IMR-90 (cell line): ENCODE results near the gene CSNK1G2. TPM values are rescaled to one million over a fixed set of nuclear protein-coding genes. Genes with fewer than 3 reads are reported as not detected.

Source experiments
- ATAC-seq: fragments of 200-7000 bp; cut with Tn5 transposase; 2 replicates; pipeline ENCODE4 v1.9.1; 2020; ENCODE audit warnings: low read depth, mild to moderate bottlenecking, moderate library complexity
- BruUV-seq: library from RNA; stranded (reverse); fragments of 400-500 nt; replicated peaks from 2 replicates; lab custom pipeline; 2021; lab: Mats Ljungman, UMichigan
- CTCF ChIA-PET: fragments of 300-600 bp; formaldehyde crosslinking; extraction: SDS; loops from one replicate; lab custom pipeline; 2021; ENCODE audit warnings: antibody characterized with exemption; lab: Yijun Ruan, JAX
- POLR2A ChIA-PET: fragments of 300-600 bp; sonication (Branson Sonifier 250); formaldehyde crosslinking; loops from one replicate; lab custom pipeline; 2022; ENCODE audit warnings: antibody characterized with exemption; ENCODE audit not compliant: unreplicated experiment; lab: Charles Lee
- DNase-seq: peaks from one replicate; pipeline ENCODE4 v3.0.0; 2013
- H2AFZ ChIP-seq: replicated peaks from 2 replicates; pipeline ENCODE3; 2013; ENCODE audit warnings: low read length, mild to moderate bottlenecking; ENCODE audit not compliant: poor library complexity
- H2AK5ac ChIP-seq: 2 replicates; pipeline ENCODE4 v1.6.1; 2013; ENCODE audit warnings: low read depth, low read length, inconsistent platforms
- H2AK9ac ChIP-seq: replicated peaks from 2 replicates; pipeline ENCODE3; 2013; ENCODE audit warnings: mild to moderate bottlenecking, low read depth, low read length, moderate library complexity; ENCODE audit not compliant: poor library complexity
- H2BK120ac ChIP-seq: 2 replicates; pipeline ENCODE4 v1.6.1; 2013; ENCODE audit warnings: low read depth, low read length, inconsistent platforms
- H2BK15ac ChIP-seq: 3 replicates; pipeline ENCODE4 v1.6.1; 2013; ENCODE audit warnings: low read depth, low read length, inconsistent platforms
- H2BK20ac ChIP-seq: 2 replicates; pipeline ENCODE4 v1.6.1; 2013; ENCODE audit warnings: low read depth, mild to moderate bottlenecking, inconsistent platforms, low read length, moderate library complexity
- H2BK5ac ChIP-seq: 2 replicates; pipeline ENCODE4 v1.6.1; 2013; ENCODE audit warnings: mild to moderate bottlenecking, low read depth, low read length, inconsistent platforms; ENCODE audit not compliant: poor library complexity, severe bottlenecking
- H3K14ac ChIP-seq: replicated peaks from 2 replicates; pipeline ENCODE4 v1.6.1; 2013; ENCODE audit warnings: low read depth, low read length, inconsistent platforms
- H3K18ac ChIP-seq: 2 replicates; pipeline ENCODE4 v1.6.1; 2013; ENCODE audit warnings: low read depth, low read length, control low read depth
- H3K23ac ChIP-seq: 2 replicates; pipeline ENCODE4 v1.6.1; 2013; ENCODE audit warnings: low read depth, low read length, inconsistent platforms
- H3K27ac ChIP-seq: 2 replicates; pipeline ENCODE4 v1.5.1; 2013; ENCODE audit warnings: mild to moderate bottlenecking, control low read depth, low read length; ENCODE audit not compliant: insufficient read depth
- H3K27me3 ChIP-seq: 2 replicates; pipeline ENCODE4 v1.6.1; 2013; ENCODE audit warnings: low read length; ENCODE audit not compliant: control insufficient read depth, insufficient read depth
- H3K36me3 ChIP-seq: 2 replicates; pipeline ENCODE4 v1.6.1; 2013; ENCODE audit warnings: low read length, mixed read lengths; ENCODE audit not compliant: control insufficient read depth, insufficient read depth
- H3K4ac ChIP-seq: 2 replicates; pipeline ENCODE4 v1.6.1; 2013; ENCODE audit warnings: low read depth, low read length, inconsistent platforms
- H3K4me1 ChIP-seq: 2 replicates; pipeline ENCODE4 v1.6.1; 2013; ENCODE audit warnings: low read length, mixed read lengths; ENCODE audit not compliant: control insufficient read depth, insufficient read depth
- H3K4me2 ChIP-seq: 2 replicates; pipeline ENCODE4 v1.6.1; 2013; ENCODE audit warnings: low read depth, mild to moderate bottlenecking, control low read depth, low read length, moderate library complexity
- H3K4me3 ChIP-seq: 2 replicates; pipeline ENCODE4 v1.5.1; 2013; ENCODE audit warnings: low read depth, mild to moderate bottlenecking, control low read depth, low read length, moderate library complexity; ENCODE audit not compliant: insufficient read depth
- H3K56ac ChIP-seq: 2 replicates; pipeline ENCODE4 v1.6.1; 2013; ENCODE audit warnings: low read length, inconsistent platforms; ENCODE audit not compliant: insufficient read depth; ENCODE audit errors: extremely low read depth
- H3K79me1 ChIP-seq, 2 experiments: 2 replicates each; pipeline ENCODE4 v1.6.1; 2013; ENCODE audit warnings: low read length in 2 of 2, inconsistent platforms in 1 of 2, low read depth in 1 of 2
- H3K9ac ChIP-seq: 2 replicates; pipeline ENCODE4 v1.6.1; 2013; ENCODE audit warnings: low read depth, low read length, control low read depth
- H3K9me1 ChIP-seq: 2 replicates; pipeline ENCODE4 v1.6.1; 2013; ENCODE audit warnings: low read length, inconsistent platforms; ENCODE audit not compliant: insufficient read depth
- H3K9me3 ChIP-seq: 2 replicates; pipeline ENCODE4 v1.6.1; 2013; ENCODE audit warnings: low read length; ENCODE audit not compliant: control insufficient read depth, insufficient read depth
- H4K20me1 ChIP-seq: 2 replicates; pipeline ENCODE4 v1.6.1; 2013; ENCODE audit warnings: low read length, inconsistent platforms; ENCODE audit not compliant: insufficient read depth
- H4K5ac ChIP-seq: 2 replicates; pipeline ENCODE4 v1.6.1; 2013; ENCODE audit warnings: mild to moderate bottlenecking, low read depth, low read length, control low read depth
- H4K8ac ChIP-seq, 2 experiments: 2 replicates each; pipeline ENCODE4 v1.6.1; 2013; ENCODE audit warnings: low read depth in 2 of 2, low read length in 2 of 2, control low read depth in 1 of 2, inconsistent platforms in 1 of 2
- H4K91ac ChIP-seq: 2 replicates; pipeline ENCODE4 v1.6.1; 2013; ENCODE audit warnings: low read depth, low read length, inconsistent platforms; ENCODE audit not compliant: insufficient read depth
- CEBPB ChIP-seq: IDR thresholded peaks from 2 replicates; pipeline ENCODE4 v1.6.1; 2012; ENCODE audit warnings: low read depth, low read length, improper control_type of control experiment
- FOS ChIP-seq: fragments of 150-350 bp; IDR thresholded peaks from 2 replicates; pipeline ENCODE4 v1.6.1; 2016; ENCODE audit warnings: low read depth, low read length
- MAFK ChIP-seq: IDR thresholded peaks from 2 replicates; pipeline ENCODE4 v1.6.1; 2012; ENCODE audit warnings: low read depth, low read length, improper control_type of control experiment
- NFE2L2 ChIP-seq: fragments of 150-350 bp; IDR thresholded peaks from 2 replicates; pipeline ENCODE4 v1.6.1; 2016; ENCODE audit warnings: low read depth, mild to moderate bottlenecking, low read length
- POLR2A ChIP-seq: IDR thresholded peaks from 2 replicates; pipeline ENCODE4 v1.6.1; 2012; ENCODE audit warnings: mild to moderate bottlenecking, low read depth, low read length
- RFX5 ChIP-seq: IDR thresholded peaks from 2 replicates; pipeline ENCODE4 v1.8.0; 2012; ENCODE audit warnings: low read depth, mild to moderate bottlenecking, low read length, moderate library complexity
- WGBS, 2 experiments: methylation state at CpG; one replicate each; pipeline versions ENCODE4 v1.1.5 to v1.1.7; 2013; ENCODE audit warnings: missing lambda C conversion rate in 2 of 2; ENCODE audit not compliant: insufficient read length in 1 of 2; ENCODE audit errors: extremely low coverage in 2 of 2; 5-methylcytosine and 5-hydroxymethylcytosine counted together
- dilution Hi-C: fragments of 300-500 bp; cut with HindIII; formaldehyde crosslinking; loops from one replicate; pipeline ENCODE4 v1.14.3; 2018; ENCODE audit warnings: low sequenced_read_pairs; ENCODE audit not compliant: unreplicated experiment
- in situ Hi-C: fragments of 300-500 bp; cut with MboI; formaldehyde crosslinking; loops from 3 replicates; pipeline ENCODE4 v1.14.3; 2019; ENCODE audit warnings: low sequenced_read_pairs, inconsistent platforms, mixed read lengths
- intact Hi-C: fragments of 100-400 bp; cut with micrococcal nuclease; formaldehyde crosslinking; loops from 2 replicates; pipeline ENCODE4 v1.10.0; 2022
- polyA plus RNA-seq, 3 experiments: library from polyadenylated mRNA; depleted of rRNA; stranded (reverse); fragments of >200 nt; gene quantifications; 2 replicates each; pipeline ENCODE4 v1.2.3, GENCODE V29; 2012; ENCODE audit warnings: low replicate concordance in 1 of 3
- total RNA-seq: library from RNA; depleted of rRNA; stranded (reverse); fragments of >200 nt; gene quantifications from 2 replicates; pipeline ENCODE4 v1.2.3, GENCODE V29; 2012
- TF ChIP-seq, protein P1 (sequence below): fragments of 150-350 bp; IDR thresholded peaks from 2 replicates; pipeline ENCODE4 v1.6.1; 2017; ENCODE audit warnings: mild to moderate bottlenecking, antibody characterized with exemption, low read length, low read depth
- TF ChIP-seq, protein P2 (sequence below): conservative IDR thresholded peaks from 2 replicates; pipeline ENCODE4 v1.5.1; 2012; ENCODE audit warnings: mild to moderate bottlenecking, low read depth, low read length, improper control_type of control experiment

The CSNK1G2 gene
- total and polyA plus RNA-seq, 2 of the 4 experiments (the other 2 are of a cell fraction) = 38.0 to 96.3 TPM

DNA sequence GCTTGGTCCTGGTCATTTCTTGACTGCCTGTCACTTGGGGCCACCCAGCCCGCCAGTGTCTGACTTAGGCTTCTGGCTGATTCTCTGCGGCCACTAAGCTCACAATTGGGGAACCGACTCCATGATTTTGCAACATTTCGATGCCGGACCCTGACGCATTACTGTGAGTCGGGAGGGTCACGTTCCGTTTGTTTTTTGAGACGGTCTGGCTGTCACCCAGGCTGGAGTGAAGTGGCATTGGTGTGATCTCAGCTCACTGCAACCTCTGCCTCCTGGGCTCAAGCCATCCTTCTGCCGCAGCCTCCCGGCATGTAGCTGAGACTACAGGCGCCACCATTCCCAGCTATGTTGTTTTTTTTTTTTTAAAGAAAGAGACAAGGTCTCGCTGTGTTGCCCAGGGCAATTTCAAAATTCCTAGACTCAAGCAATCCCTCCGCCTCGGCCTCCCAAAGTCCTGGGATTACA, 39.0 kb upstream of the CSNK1G2 start:
- peaks cover 8 to 17% of the 10 kb centered on the region in 2 experiments for H3K79me1 ChIP-seq
- ChIA-PET POLR2A (no interaction called here), CTCF (no interaction called here)
- H3K4me1 ChIP-seq = peaks cover 8% of the 10 kb centered on the region
- intact Hi-C loops (no loop called here), in situ Hi-C loops (no loop called here), dilution Hi-C loops (no loop called here)
- no peak overlapping the region for H3K27ac ChIP-seq
- BruUV-seq = no TSS peak
- peaks cover 2% of the 10 kb centered on the region; the same call in 1 of the 2 replicates for H4K20me1 ChIP-seq
- H2BK5ac ChIP-seq = no peak overlapping the region
- H3K56ac ChIP-seq = no peak overlapping the region
- H2AK5ac ChIP-seq = no peak overlapping the region
- no peak overlapping the region for H2BK120ac ChIP-seq
- no peak overlapping the region for H3K14ac ChIP-seq
- no peaks in the 10 kb centered on the region for H3K36me3 ChIP-seq
- H2AK9ac ChIP-seq = no peak overlapping the region
- H2AFZ ChIP-seq = peak overlapping the region; percentile 12
- H3K9me1 ChIP-seq = peaks cover 11% of the 10 kb centered on the region; the same call in 1 of the 2 replicates
- H3K9ac ChIP-seq = no peak overlapping the region
- H3K9me3 ChIP-seq = no peaks in the 10 kb centered on the region
- no peaks in the 10 kb centered on the region for H3K27me3 ChIP-seq
- no peak overlapping the region for H3K4ac ChIP-seq
- H4K8ac ChIP-seq = no peak overlapping the region
- no peak overlapping the region for H3K18ac ChIP-seq
- no peak overlapping the region for H4K91ac ChIP-seq
- H4K5ac ChIP-seq = no peak overlapping the region
- H2BK15ac ChIP-seq = no peak overlapping the region
- TF ChIP-seq CEBPB = no peak
- TF ChIP-seq, protein P1, sequence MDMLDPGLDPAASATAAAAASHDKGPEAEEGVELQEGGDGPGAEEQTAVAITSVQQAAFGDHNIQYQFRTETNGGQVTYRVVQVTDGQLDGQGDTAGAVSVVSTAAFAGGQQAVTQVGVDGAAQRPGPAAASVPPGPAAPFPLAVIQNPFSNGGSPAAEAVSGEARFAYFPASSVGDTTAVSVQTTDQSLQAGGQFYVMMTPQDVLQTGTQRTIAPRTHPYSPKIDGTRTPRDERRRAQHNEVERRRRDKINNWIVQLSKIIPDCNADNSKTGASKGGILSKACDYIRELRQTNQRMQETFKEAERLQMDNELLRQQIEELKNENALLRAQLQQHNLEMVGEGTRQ = no peak
- TF ChIP-seq, protein P2, sequence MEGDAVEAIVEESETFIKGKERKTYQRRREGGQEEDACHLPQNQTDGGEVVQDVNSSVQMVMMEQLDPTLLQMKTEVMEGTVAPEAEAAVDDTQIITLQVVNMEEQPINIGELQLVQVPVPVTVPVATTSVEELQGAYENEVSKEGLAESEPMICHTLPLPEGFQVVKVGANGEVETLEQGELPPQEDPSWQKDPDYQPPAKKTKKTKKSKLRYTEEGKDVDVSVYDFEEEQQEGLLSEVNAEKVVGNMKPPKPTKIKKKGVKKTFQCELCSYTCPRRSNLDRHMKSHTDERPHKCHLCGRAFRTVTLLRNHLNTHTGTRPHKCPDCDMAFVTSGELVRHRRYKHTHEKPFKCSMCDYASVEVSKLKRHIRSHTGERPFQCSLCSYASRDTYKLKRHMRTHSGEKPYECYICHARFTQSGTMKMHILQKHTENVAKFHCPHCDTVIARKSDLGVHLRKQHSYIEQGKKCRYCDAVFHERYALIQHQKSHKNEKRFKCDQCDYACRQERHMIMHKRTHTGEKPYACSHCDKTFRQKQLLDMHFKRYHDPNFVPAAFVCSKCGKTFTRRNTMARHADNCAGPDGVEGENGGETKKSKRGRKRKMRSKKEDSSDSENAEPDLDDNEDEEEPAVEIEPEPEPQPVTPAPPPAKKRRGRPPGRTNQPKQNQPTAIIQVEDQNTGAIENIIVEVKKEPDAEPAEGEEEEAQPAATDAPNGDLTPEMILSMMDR = no peak
- no peak for TF ChIP-seq POLR2A
- TF ChIP-seq NFE2L2 = no peak
- TF ChIP-seq RFX5 = no peak
- no peak for TF ChIP-seq FOS
- no peak for TF ChIP-seq MAFK
- ATAC-seq (no peak), DNase-seq (no peak)
- no peak overlapping the region for H3K4me3 ChIP-seq
- H3K4me2 ChIP-seq = no peak overlapping the region
- 72% methylated on average over 9 of the region's 16 CpGs; no CpG with 5 or more reads in 1 of the 2 experiments for WGBS, 2 experiments
- H2BK20ac ChIP-seq = no peak overlapping the region
- no peak overlapping the region for H3K23ac ChIP-seq
